Smooth muscle cell (in vitro differentiated cells): ENCODE results near the gene TNIK. TPM values are rescaled to one million over a fixed set of nuclear protein-coding genes. Genes with fewer than 3 reads are reported as not detected.

ENCODE experiments used
- DNase-seq: peaks from one replicate; lab custom pipeline; 2025; ENCODE audit not compliant: unreplicated experiment; lab: John Stamatoyannopoulos, UW
- H2AFZ ChIP-seq: fragments of 200-600 bp; sonication (generic); 2 replicates; pipeline ENCODE4 v1.6.0; 2016; ENCODE audit warnings: antibody characterized with exemption, low read depth, mild to moderate bottlenecking
- H3F3A ChIP-seq: fragments of 200-600 bp; sonication (generic); 2 replicates; pipeline ENCODE4 v1.6.0; 2017; ENCODE audit warnings: antibody characterized with exemption, low read depth
- H3K27ac ChIP-seq: fragments of 200-600 bp; sonication (generic); 2 replicates; pipeline ENCODE4 v1.5.1; 2016; ENCODE audit warnings: low read depth, mild to moderate bottlenecking
- H3K27me3 ChIP-seq: fragments of 200-600 bp; sonication (generic); 2 replicates; pipeline ENCODE4 v1.6.1; 2016; ENCODE audit warnings: low read depth, mild to moderate bottlenecking
- H3K36me3 ChIP-seq: fragments of 200-600 bp; sonication (generic); 2 replicates; pipeline ENCODE4 v1.5.1; 2016; ENCODE audit warnings: low read depth
- H3K4me1 ChIP-seq: fragments of 200-600 bp; sonication (generic); 2 replicates; pipeline ENCODE4 v1.5.1; 2016; ENCODE audit warnings: low read depth
- H3K4me2 ChIP-seq: fragments of 200-600 bp; sonication (generic); 2 replicates; pipeline ENCODE4 v1.6.0; 2016; ENCODE audit warnings: mild to moderate bottlenecking
- H3K4me3 ChIP-seq: fragments of 200-600 bp; sonication (generic); 2 replicates; pipeline ENCODE4 v1.5.1; 2016; ENCODE audit warnings: mild to moderate bottlenecking
- H3K79me2 ChIP-seq: fragments of 200-600 bp; sonication (generic); 2 replicates; pipeline ENCODE4 v1.6.0; 2016; ENCODE audit warnings: low read depth, mild to moderate bottlenecking
- H3K9ac ChIP-seq: fragments of 200-600 bp; sonication (generic); 2 replicates; pipeline ENCODE4 v1.6.0; 2016; ENCODE audit warnings: low read depth
- H3K9me3 ChIP-seq: fragments of 200-600 bp; sonication (generic); replicated peaks from 2 replicates; pipeline ENCODE4 v1.5.1; 2016; ENCODE audit warnings: low read depth
- H4K20me1 ChIP-seq: fragments of 200-600 bp; sonication (generic); 2 replicates; pipeline ENCODE4 v1.6.0; 2016; ENCODE audit warnings: low read depth
- WGBS: methylation state at CpG from one replicate; pipeline ENCODE4 v1.1.7; 2016; ENCODE audit warnings: low lambda C conversion rate; 5-methylcytosine and 5-hydroxymethylcytosine counted together
- polyA plus RNA-seq: library from polyadenylated mRNA; unstranded; fragments of >200 nt; fragmentation: Nextera tagmentation; extraction: Ambion mirVana; gene quantifications from 2 replicates; pipeline ENCODE4 v1.2.1, GENCODE V29; 2016
- total RNA-seq: library from RNA; depleted of rRNA; stranded (reverse); fragments of >200 nt; gene quantifications from 2 replicates; pipeline ENCODE4 v1.2.3, GENCODE V29; 2014
- TF ChIP-seq, protein P1 (sequence below): fragments of 200-600 bp; sonication (generic); IDR thresholded peaks from 2 replicates; pipeline ENCODE4 v1.5.1; 2017; ENCODE audit warnings: borderline replicate concordance, mild to moderate bottlenecking, antibody characterized with exemption; ENCODE audit not compliant: insufficient read depth, poor library complexity, severe bottlenecking

The TNIK gene
- total and polyA plus RNA-seq, 2 experiments from 2014 or later = 10.4 to 12.5 TPM

GRCh38 chr3:171116824-171117395, 343.3 kb downstream of the TNIK start:
- TF ChIP-seq, protein P1, sequence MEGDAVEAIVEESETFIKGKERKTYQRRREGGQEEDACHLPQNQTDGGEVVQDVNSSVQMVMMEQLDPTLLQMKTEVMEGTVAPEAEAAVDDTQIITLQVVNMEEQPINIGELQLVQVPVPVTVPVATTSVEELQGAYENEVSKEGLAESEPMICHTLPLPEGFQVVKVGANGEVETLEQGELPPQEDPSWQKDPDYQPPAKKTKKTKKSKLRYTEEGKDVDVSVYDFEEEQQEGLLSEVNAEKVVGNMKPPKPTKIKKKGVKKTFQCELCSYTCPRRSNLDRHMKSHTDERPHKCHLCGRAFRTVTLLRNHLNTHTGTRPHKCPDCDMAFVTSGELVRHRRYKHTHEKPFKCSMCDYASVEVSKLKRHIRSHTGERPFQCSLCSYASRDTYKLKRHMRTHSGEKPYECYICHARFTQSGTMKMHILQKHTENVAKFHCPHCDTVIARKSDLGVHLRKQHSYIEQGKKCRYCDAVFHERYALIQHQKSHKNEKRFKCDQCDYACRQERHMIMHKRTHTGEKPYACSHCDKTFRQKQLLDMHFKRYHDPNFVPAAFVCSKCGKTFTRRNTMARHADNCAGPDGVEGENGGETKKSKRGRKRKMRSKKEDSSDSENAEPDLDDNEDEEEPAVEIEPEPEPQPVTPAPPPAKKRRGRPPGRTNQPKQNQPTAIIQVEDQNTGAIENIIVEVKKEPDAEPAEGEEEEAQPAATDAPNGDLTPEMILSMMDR = no peak
- Histone ChIP-seq H3K4me3 (no peak overlapping the region), H3K9ac (no peak overlapping the region), H3K4me2 (peak overlapping the region; percentile 4), H4K20me1 (no peaks in the 10 kb centered on the region), H3F3A (no peaks in the 10 kb centered on the region), H3K27me3 (no peaks in the 10 kb centered on the region), H3K4me1 (peaks cover 7% of the 10 kb centered on the region), H3K36me3 (no peaks in the 10 kb centered on the region), H3K27ac (no peak overlapping the region), H2AFZ (no peak overlapping the region), H3K9me3 (no peaks in the 10 kb centered on the region), H3K79me2 (no peaks in the 10 kb centered on the region)
- no peak for DNase-seq
- 79% methylated on average over 2 of the region's 2 CpGs for WGBS

DNA sequence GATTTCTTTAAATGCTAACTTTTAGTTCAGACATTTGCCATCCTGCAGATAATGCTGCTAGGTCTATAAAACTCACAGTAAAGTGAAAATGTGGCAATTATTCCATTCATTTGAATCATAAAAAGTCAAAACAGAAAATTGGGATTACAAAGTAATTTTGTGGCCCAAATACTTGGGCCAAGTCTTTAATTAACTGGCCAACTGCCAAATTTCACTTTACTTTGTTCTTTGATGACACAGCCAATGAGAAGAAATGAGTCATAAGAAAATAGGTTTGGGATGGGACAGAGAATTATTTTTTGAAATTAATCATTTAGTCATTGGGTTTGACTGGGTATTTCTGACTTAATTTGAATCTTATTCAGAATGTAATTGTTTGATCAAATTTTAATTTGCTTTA, 343.8 kb downstream of the TNIK start:
- peak overlapping the region; percentile 4 for H3K4me2 ChIP-seq
- peak overlapping the region; percentile 9 for H3K27ac ChIP-seq
- no peak overlapping the region for H3K9ac ChIP-seq
- H3K9me3 ChIP-seq = no peaks in the 10 kb centered on the region
- no peak for DNase-seq
- no peak overlapping the region for H3K4me3 ChIP-seq
- H3F3A ChIP-seq = no peaks in the 10 kb centered on the region
- no peaks in the 10 kb centered on the region for H3K36me3 ChIP-seq
- H4K20me1 ChIP-seq = no peaks in the 10 kb centered on the region
- H3K27me3 ChIP-seq = no peaks in the 10 kb centered on the region
- TF ChIP-seq, protein P1 = no peak
- H2AFZ ChIP-seq = no peak overlapping the region
- H3K79me2 ChIP-seq = no peaks in the 10 kb centered on the region
- H3K4me1 ChIP-seq = peaks cover 7% of the 10 kb centered on the region

DNA sequence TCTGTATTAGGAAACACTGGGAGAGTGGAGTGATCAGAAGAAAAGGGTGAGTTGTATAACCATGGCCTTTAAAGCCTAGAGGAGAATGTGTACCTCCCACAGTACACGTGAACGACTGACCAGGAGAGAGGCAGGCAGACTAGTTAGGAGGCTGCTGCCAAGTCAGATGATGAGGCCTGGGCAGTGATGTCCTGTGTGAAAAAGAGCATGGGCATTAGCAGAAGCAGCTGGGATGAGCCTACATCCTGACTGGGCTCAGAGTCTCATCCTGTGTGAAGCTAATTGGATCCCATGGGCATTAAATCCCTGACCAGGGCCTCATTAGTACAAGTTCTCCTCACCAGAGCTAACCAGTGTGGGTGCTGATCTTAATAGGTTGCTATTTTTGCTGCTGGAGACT, 344.5 kb downstream of the TNIK start:
- Histone ChIP-seq H3K79me2 (no peaks in the 10 kb centered on the region), H3K4me1 (peaks cover 7% of the 10 kb centered on the region), H3K4me2 (peak overlapping the region; percentile 4), H3F3A (no peaks in the 10 kb centered on the region), H3K36me3 (no peaks in the 10 kb centered on the region), H4K20me1 (no peaks in the 10 kb centered on the region), H3K27me3 (no peaks in the 10 kb centered on the region), H3K9ac (no peak overlapping the region), H3K27ac (peak overlapping the region; percentile 9), H3K4me3 (no peak overlapping the region), H3K9me3 (no peaks in the 10 kb centered on the region), H2AFZ (no peak overlapping the region)
- TF ChIP-seq, protein P1 = no peak
- WGBS = 89% methylated on average over 2 of the region's 2 CpGs
- no peak for DNase-seq

DNA sequence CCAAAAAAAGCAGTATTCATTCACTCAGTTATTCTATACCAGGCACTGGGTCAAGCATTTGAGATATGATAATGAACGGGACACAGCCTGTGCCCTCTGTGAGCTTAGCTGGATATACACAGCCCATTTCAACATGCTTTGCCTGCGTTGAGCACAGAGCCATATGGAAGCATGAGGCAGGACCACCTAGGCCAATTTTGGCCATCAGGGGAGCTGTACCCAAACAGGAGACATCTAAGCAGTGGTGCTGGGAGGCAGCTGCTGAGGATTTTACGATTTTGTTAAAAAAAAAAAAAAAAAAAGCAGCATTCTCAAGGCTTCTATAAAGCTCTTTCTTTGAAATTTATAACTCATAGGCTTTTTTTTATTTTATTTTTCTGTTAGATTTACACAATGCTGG, 346.5 kb downstream of the TNIK start:
- TF ChIP-seq, protein P1 = no peak
- H3K4me3 ChIP-seq = no peak overlapping the region
- H3K79me2 ChIP-seq = no peaks in the 10 kb centered on the region
- no peaks in the 10 kb centered on the region for H3K27me3 ChIP-seq
- H3K36me3 ChIP-seq = peaks cover 3% of the 10 kb centered on the region
- H3K27ac ChIP-seq = no peak overlapping the region
- WGBS = 71% methylated on average over 3 of the region's 3 CpGs
- H3K9me3 ChIP-seq = no peaks in the 10 kb centered on the region
- H2AFZ ChIP-seq = no peak overlapping the region
- no peaks in the 10 kb centered on the region for H3F3A ChIP-seq
- no peaks in the 10 kb centered on the region for H4K20me1 ChIP-seq
- no peak for DNase-seq
- peaks cover 7% of the 10 kb centered on the region for H3K4me1 ChIP-seq
- H3K9ac ChIP-seq = no peak overlapping the region
- H3K4me2 ChIP-seq = no peak overlapping the region
